HG02981 (cell line): ENCODE results near the gene PRELID2.
"Not testable (repeated sequence)": the region's sequence is repeated elsewhere in the genome, so short reads cannot be mapped to it uniquely, and the experiment has no call there.

Experiments used
- ATAC-seq: cut with Tn5 transposase; IDR thresholded peaks from one replicate; pipeline ENCODE4 v1.9.1; 2021; ENCODE audit warnings: mild to moderate bottlenecking, moderate library complexity; ENCODE audit not compliant: unreplicated experiment

The PRELID2 gene

DNA sequence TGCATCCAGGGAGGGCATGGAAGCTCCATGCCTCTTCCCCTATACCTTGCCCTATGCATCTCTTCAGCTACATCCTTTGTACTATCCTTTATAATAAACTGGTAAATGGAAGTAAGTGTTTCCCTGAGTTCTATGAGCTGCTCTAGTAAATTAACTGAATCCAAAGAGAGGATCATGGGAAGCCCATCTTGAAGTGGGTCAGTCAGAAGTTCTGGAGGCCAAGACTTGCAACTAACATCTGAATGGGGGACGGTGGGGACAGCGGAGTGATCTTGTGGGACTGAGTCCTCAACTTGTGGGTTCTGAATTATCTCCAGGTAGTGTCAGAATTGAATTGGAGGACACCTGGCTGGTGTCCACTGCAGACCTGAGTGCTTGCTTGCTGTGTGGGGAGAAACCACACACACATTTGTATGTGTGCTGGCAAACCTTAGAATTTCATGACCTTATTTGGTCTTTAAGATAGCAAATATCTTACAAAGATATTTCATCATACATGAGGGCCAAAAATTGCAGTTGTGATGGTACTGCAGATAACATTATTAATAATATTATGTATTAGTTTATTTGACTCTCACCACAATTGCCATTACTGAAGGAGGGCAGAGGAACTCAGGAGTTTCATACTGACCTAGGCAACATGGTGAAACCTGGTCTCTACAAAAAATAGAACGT, 5.5 kb upstream of the PRELID2 start:
- no peak for ATAC-seq

DNA sequence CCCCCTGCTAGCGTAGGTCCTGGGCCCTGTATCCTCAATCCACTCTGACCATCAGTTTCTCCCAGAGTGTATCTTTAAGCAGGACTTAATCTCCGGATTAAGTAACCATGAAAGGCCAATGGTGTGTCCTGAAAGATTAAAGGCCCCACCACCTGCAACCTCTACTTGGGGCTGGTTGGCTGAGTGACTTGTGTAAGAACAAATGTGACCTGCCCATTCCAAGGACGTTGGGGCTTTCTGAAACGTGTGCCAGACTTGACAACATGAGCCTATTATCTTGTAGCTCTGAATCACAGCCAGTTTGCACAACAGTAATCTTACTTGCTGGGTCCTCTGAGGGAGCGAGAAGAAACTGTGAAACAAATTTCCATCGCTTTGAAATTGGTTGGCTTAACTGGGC, 3.1 kb upstream of the PRELID2 start:
- ATAC-seq: no peak

GRCh38 chr5:145836241-145836640, 1.1 kb upstream of the PRELID2 start:
- ATAC-seq: not testable (repeated sequence)

DNA sequence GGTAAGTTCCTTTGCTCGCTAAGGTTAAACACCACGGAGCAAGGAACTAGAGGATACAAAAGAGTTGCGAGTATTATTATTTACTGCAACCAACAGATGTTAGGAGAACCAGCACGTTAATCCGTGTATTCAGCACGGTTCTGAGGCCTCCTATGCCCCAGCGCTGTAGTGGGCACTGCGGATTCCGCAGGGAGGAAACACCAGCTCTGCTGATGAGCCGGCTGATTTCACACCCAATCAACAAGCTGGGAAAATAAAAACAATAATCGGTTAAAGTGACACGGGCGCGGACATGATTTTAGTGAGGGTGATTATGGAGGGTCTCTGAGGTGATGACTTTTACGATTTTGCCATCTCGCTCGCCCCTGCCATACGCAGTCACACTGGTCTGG, 702 bp upstream of the PRELID2 start:
- ATAC-seq: peak; percentile 13

GRCh38 chr5:145834554-145834916, 607 bp downstream of the PRELID2 start:
- no peak for ATAC-seq

- ATAC-seq: no peak
Observed at GRCh38 chr5:145833631-145834200, 1.4 kb downstream of the PRELID2 start.

GRCh38 chr5:145830594-145830993, 4.5 kb downstream of the PRELID2 start:
- ATAC-seq: no peak

DNA sequence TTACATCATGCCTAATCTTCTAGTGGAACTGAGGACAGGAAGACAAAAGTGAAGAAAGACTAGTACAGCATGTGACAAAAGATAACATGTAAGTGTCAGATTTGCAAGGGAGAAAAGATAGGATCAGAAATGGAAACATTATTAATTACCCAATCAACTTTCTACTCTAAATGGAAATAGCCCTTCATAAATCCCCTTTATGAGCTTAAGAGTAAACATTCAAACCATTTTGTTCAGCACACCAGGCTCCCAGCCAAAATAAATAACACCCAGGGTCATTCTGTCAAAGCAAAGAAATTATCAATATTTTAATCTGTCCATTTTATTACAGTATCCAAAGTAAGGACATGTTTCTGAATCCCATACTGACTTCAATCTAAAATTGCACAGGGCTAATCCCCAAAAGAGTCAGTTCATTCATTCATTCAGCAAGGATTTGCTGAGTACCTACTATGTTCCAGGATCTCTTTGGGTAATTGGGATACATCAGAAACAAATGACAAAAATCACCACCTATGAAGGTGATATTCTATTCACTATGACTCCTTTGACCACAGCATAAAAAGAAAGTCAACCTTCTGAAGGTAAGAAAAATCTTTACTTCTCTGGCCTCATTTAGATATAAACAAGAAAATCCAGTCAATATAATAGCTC, 5.3 kb downstream of the PRELID2 start:
- ATAC-seq: no peak

DNA sequence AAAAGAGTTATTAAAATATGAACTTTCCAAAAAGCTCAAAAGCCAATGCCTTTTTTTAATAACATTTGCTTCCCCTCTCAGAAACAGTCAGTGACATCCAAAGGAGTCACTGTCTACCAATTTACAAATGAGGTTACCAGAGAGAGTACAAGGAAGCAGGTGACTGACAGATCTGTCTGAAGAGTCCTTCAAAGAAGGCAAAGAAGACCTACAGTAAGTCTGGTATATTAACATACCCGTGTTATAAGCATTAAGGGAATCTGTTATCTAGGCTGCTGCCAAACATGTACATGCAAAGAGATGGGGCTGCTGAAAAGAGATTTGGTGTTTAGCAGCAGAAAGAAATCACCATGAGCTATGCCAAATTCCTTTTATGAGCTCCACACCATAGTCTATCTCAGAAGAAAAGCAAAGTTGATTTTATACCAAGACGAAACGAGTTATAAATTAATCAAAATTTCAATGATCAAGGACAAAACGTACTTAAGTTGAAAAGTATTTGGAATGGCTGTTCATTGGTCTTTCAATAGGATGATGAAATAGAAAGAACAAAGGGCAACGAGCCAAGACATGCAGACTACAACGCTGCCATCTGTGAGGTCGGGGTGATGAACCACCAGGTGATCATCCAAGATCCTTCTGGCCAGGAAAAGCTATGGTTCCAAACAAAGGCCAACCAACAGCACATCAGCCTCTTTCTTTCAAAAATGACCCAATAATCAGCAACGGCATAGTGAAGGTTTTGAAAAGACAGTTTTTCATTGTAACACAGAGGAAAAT, 8.1 kb downstream of the PRELID2 start:
- ATAC-seq: no peak

DNA sequence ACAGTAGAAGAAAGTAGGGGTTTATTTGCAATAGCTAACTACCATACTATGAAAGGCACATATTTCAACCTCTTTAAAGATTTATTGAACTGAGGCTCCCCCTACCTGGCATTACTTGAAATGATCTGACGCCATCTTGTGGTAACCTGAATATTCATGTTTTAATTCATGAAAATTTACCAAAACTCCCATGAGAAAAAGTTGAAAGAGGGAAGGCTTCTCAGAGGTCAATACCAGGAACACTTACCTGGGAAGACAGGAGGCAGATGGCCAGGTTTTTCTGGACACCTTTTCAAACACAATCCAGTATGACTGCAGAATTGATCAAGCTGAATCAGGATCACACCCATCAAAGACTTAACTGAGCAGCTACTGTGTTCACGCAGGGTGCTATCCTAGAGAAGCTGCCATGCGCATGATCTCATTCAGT, 9.4 kb downstream of the PRELID2 start:
- ATAC-seq: peak; percentile 62

GRCh38 chr5:145824040-145824439, 11.1 kb downstream of the PRELID2 start:
- no peak for ATAC-seq

DNA sequence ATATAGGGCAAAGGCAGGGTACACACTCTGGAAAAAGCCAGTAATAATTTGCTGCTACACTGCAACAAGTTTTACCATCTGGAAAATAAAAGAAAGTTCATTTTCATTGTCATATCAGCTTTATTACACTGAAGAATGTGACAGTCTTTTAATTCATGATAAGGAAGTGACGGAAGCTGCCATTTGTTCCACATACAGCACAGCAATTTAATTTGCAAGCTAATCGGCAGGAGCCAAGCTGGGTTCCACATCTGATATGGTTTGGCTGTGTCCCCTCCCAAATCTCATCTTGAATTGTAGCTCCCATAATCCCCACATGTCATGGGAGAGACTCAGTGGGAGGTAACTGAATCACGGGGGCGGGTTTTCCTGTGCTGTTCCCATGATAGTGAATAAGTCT, 16.5 kb downstream of the PRELID2 start:
- ATAC-seq: no peak

- no peak for ATAC-seq
Observed at GRCh38 chr5:145812877-145813276, 22.3 kb downstream of the PRELID2 start.

GRCh38 chr5:145811834-145812625, 23.1 kb downstream of the PRELID2 start:
- ATAC-seq: no peak

DNA sequence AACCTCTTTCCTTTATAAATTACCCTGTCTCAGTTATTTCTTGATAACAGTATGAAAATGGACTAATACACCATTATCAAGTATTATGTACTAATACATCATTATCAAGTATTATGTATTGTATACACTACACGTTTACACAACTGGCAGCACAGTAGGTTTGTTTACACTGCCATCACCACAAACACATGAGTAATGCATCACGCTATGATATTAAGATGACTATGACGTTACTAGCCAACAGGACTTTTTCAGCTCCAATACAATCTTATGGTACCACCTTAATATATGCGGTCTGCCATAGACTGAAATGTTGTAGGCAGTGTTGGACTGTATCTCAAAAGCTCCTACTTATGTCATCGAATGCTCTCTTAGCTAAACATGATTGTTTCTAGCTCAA, 28.2 kb downstream of the PRELID2 start:
- ATAC-seq: no peak

- no peak for ATAC-seq
Observed at GRCh38 chr5:145805819-145806218, 29.3 kb downstream of the PRELID2 start.

DNA sequence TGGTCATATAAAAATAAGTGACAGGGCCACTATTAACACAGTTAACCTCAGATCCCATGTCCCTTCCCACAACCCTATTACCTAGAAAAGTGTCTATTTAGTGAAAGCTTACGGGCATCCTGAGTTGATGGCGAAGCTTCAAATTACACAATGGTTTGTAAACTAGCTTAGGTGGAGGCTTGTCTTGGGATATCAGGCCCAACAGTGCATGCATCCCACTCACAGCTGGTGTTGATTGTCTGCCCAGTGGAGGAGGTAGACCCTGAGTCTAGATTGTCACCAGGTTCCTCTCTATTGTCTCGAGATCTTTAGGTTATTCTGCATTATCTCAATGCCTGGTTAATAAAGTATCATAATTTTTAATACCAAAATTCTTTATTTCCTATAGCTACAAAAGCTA, 30.4 kb downstream of the PRELID2 start:
- ATAC-seq: no peak

- ATAC-seq: no peak
Observed at GRCh38 chr5:145803112-145804004, 31.8 kb downstream of the PRELID2 start.

GRCh38 chr5:145801195-145801594, 33.9 kb downstream of the PRELID2 start:
- ATAC-seq: no peak

DNA sequence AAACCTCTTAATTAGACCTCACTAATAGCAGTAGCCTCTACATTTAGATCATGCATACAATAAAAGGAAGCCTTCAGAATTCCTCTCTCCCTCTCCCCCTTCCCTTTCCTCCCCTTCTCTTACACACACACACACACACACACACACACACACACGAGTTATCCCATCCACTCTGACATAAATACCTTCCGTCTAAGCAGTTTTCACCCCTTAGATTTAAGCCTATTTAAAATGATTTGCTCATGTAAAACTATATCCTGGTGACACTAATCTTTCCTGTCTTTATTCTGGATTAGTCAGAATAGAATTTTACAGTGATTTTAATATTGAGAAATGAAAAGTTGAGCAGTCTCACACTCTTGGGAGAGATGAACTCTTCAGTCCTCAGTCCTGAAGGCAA, 35.0 kb downstream of the PRELID2 start:
- no peak for ATAC-seq
